ENCODE data around the gene AGRN.
A peak's percentile ranks its signal among the peaks of the same experiment; 100 is the strongest.
"Not testable (repeated sequence)": the region's sequence is repeated elsewhere in the genome, so short reads cannot be mapped to it uniquely, and the experiment has no call there.

AGRN gene

DNA sequence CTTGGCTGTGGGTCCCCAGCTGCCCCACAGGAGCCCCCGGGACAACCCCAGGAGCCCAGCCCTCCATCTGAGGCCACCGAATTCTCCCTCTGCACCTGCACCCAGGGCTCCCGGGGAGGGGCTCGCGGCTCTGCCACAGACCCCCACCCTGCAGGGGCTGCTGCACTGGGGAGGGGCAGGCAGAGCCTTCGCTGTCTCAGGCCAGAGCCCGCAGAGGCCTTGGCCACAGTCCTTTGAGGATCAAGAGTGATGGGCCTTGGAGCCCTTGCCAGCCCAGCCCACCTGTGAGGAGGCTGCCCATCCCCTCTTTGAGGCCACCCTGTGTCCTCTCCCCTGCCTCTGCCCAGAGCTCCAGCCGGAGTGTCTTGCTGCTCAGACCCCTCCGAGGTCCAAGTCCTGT is 44.6 kb upstream of the AGRN start:
- Histone ChIP-seq H3K14ac (ENCODE audit: low read length) (no peak overlapping the region), H3K36me3 (ENCODE audit: control insufficient read depth in 1 of 2, insufficient read depth in 2 of 2, low read length in 2 of 2) (no peaks in the 10 kb centered on the region), H2AK5ac (ENCODE audit: low read length) (no peak overlapping the region), H3K4me1 (ENCODE audit: control insufficient read depth in 1 of 2, insufficient read depth in 2 of 2, low read length in 2 of 2) (peaks cover 7 to 15% of the 10 kb centered on the region in 2 experiments), H2BK5ac (ENCODE audit: low read depth, low read length, poor library complexity) (no peak overlapping the region), H2AFZ (ENCODE audit: insufficient read depth, low read length, poor library complexity) (no peak overlapping the region), H3K4ac (ENCODE audit: low read depth, low read length) (no peak overlapping the region), H3K79me1 (ENCODE audit: low read length) (no peaks in the 10 kb centered on the region), H3K18ac (ENCODE audit: low read length) (no peak overlapping the region), H3K79me2 (ENCODE audit: control insufficient read depth, insufficient read depth, low read length, poor library complexity) (no peaks in the 10 kb centered on the region), H3K27ac (ENCODE audit: low read depth, low read length) (no peak overlapping the region), H3K23ac (ENCODE audit: low read length) (no peak overlapping the region), H3K9ac (ENCODE audit: low read length) (no peak overlapping the region), H4K12ac (ENCODE audit: low read depth, low read length) (no peak overlapping the region), H4K8ac (ENCODE audit: low read depth, low read length) (no peak overlapping the region), H2BK120ac (ENCODE audit: insufficient read depth, low read length, poor library complexity) (no peak overlapping the region), H3K4me3 (ENCODE audit: low read depth, low read length) (no peak overlapping the region), H3K27me3 (ENCODE audit: insufficient read depth, low read length) (peaks cover 2% of the 10 kb centered on the region), H4K91ac (ENCODE audit: low read depth, low read length) (peak overlapping the region; percentile 40), H2BK12ac (ENCODE audit: low read length) (no peak overlapping the region), H3K9me3 (ENCODE audit: insufficient read depth, low read depth, low read length) (no peaks in the 10 kb centered on the region), H3K4me2 (ENCODE audit: low read length) (no peak overlapping the region)
- DNase-seq, result no peak
- WGBS (ENCODE audit: extremely low coverage, insufficient coverage, insufficient read length), result no CpG with 5 or more reads among the region's 9 CpGs

- Histone ChIP-seq H2BK5ac (ENCODE audit: low read depth, low read length, poor library complexity) (no peak overlapping the region), H4K8ac (ENCODE audit: low read depth, low read length) (peak overlapping the region; percentile 43), H3K4ac (ENCODE audit: low read depth, low read length) (no peak overlapping the region), H3K79me1 (ENCODE audit: low read length) (no peaks in the 10 kb centered on the region), H3K23ac (ENCODE audit: low read length) (no peak overlapping the region), H3K9me3 (ENCODE audit: insufficient read depth, low read depth, low read length) (no peaks in the 10 kb centered on the region), H3K4me2 (ENCODE audit: low read length) (peak overlapping the region; percentile 73), H3K4me1 (ENCODE audit: control insufficient read depth in 1 of 2, insufficient read depth in 2 of 2, low read length in 2 of 2) (peaks cover 0 to 14% of the 10 kb centered on the region in 2 experiments), H2BK12ac (ENCODE audit: low read length) (no peak overlapping the region), H3K4me3 (ENCODE audit: low read depth, low read length) (no peak overlapping the region), H2AFZ (ENCODE audit: insufficient read depth, low read length, poor library complexity) (no peak overlapping the region), H3K27ac (ENCODE audit: low read depth, low read length) (peak overlapping the region; percentile 68), H2AK5ac (ENCODE audit: low read length) (no peak overlapping the region), H3K14ac (ENCODE audit: low read length) (no peak overlapping the region), H4K12ac (ENCODE audit: low read depth, low read length) (no peak overlapping the region), H4K91ac (ENCODE audit: low read depth, low read length) (peak overlapping the region; percentile 65), H3K18ac (ENCODE audit: low read length) (no peak overlapping the region), H2BK120ac (ENCODE audit: insufficient read depth, low read length, poor library complexity) (no peak overlapping the region), H3K9ac (ENCODE audit: low read length) (no peak overlapping the region), H3K36me3 (ENCODE audit: control insufficient read depth in 1 of 2, insufficient read depth in 2 of 2, low read length in 2 of 2) (no peaks in the 10 kb centered on the region), H3K79me2 (ENCODE audit: control insufficient read depth, insufficient read depth, low read length, poor library complexity) (no peaks in the 10 kb centered on the region), H3K27me3 (ENCODE audit: insufficient read depth, low read length) (no peaks in the 10 kb centered on the region)
- peak; percentile 77 to 81 for DNase-seq
- WGBS (ENCODE audit: extremely low coverage, insufficient coverage, insufficient read length), result no CpG with 5 or more reads among the region's 40 CpGs
Measured at GRCh38 chr1:975896-976683, 43.8 kb upstream of the AGRN start.

DNA sequence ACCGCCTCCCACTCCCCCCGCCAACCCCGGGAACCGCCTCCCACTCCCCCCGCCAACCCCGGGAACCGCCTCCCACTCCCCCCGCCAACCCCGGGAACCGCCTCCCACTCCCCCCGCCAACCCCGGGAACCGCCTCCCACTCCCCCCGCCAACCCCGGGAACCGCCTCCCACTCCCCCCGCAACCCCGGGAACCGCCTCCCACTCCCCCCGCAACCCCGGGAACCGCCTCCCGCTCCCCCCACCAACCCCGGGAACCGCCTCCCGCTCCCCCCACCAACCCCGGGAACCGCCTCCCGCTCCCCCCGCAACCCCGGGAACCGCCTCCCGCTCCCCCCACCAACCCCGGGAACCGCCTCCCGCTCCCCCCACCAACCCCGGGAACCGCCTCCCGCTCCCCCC is 43.1 kb upstream of the AGRN start:
- not testable (repeated sequence) for H4K91ac ChIP-seq (ENCODE audit: low read depth, low read length); H3K27me3 ChIP-seq (ENCODE audit: insufficient read depth, low read length); H3K79me1 ChIP-seq (ENCODE audit: low read length); H3K79me2 ChIP-seq (ENCODE audit: control insufficient read depth, insufficient read depth, low read length, poor library complexity); H3K9ac ChIP-seq (ENCODE audit: low read length); H2BK5ac ChIP-seq (ENCODE audit: low read depth, low read length, poor library complexity); H3K23ac ChIP-seq (ENCODE audit: low read length); DNase-seq; H2AFZ ChIP-seq (ENCODE audit: insufficient read depth, low read length, poor library complexity); H3K4ac ChIP-seq (ENCODE audit: low read depth, low read length); H3K4me2 ChIP-seq (ENCODE audit: low read length); H3K14ac ChIP-seq (ENCODE audit: low read length); H3K18ac ChIP-seq (ENCODE audit: low read length); H2BK120ac ChIP-seq (ENCODE audit: insufficient read depth, low read length, poor library complexity); H3K9me3 ChIP-seq (ENCODE audit: insufficient read depth, low read depth, low read length); H3K36me3 ChIP-seq (ENCODE audit: control insufficient read depth in 1 of 2, insufficient read depth in 2 of 2, low read length in 2 of 2); H2AK5ac ChIP-seq (ENCODE audit: low read length); H4K8ac ChIP-seq (ENCODE audit: low read depth, low read length); H3K4me3 ChIP-seq (ENCODE audit: low read depth, low read length); H2BK12ac ChIP-seq (ENCODE audit: low read length); H3K27ac ChIP-seq (ENCODE audit: low read depth, low read length); H4K12ac ChIP-seq (ENCODE audit: low read depth, low read length)
- H3K4me1 ChIP-seq (ENCODE audit: control insufficient read depth in 1 of 2, insufficient read depth in 2 of 2, low read length in 2 of 2), result peaks cover 0 to 10% of the 10 kb centered on the region in 2 experiments
- WGBS (ENCODE audit: extremely low coverage, insufficient coverage, insufficient read length), result no CpG with 5 or more reads among the region's 39 CpGs

DNA sequence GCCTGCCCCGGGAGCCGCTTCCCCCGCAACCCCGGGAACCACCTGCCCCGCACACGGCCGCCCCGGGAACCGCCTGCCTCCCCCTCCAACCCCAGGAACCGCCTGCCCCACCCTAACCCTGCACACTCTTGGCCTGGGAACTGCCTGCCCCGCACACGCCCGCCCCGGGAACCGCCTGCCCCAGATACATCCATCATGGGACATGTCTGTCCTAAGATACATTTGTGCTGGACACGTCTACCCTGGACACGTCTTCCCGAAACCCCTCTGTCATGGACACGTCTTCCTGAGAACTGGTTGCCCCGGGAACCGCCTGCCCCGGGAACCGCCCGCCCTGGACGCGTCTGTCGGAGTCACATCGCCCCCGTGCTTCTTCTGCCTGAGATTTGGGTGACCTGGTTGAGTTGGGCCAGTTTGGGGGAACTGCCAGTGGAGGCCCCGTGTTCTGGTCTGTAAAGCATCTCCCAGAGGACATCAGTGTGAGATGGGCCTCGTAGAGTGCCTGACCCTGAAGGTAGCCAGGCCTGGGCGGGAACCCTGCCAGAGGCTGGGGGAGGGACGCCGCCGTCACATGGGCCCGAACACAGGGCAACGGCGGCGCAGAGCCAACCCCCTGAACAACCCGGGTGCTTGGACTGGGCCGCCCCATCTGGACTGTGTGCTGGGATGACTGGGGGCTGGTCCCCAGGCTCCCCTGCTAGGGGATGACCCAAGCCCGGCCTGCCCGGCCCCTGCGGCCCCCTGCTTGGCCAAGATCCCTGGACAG is 41.7 kb upstream of the AGRN start:
- H3K4me1 ChIP-seq (ENCODE audit: control insufficient read depth in 1 of 2, insufficient read depth in 2 of 2, low read length in 2 of 2), result peaks cover 0 to 10% of the 10 kb centered on the region in 2 experiments
- H2AFZ ChIP-seq (ENCODE audit: insufficient read depth, low read length, poor library complexity), result no peak overlapping the region
- H4K91ac ChIP-seq (ENCODE audit: low read depth, low read length), result no peak overlapping the region
- H4K12ac ChIP-seq (ENCODE audit: low read depth, low read length), result no peak overlapping the region
- no peak overlapping the region for H2AK5ac ChIP-seq (ENCODE audit: low read length)
- no peak overlapping the region for H3K4ac ChIP-seq (ENCODE audit: low read depth, low read length)
- H2BK5ac ChIP-seq (ENCODE audit: low read depth, low read length, poor library complexity), result no peak overlapping the region
- no peak overlapping the region for H3K14ac ChIP-seq (ENCODE audit: low read length)
- H3K23ac ChIP-seq (ENCODE audit: low read length), result no peak overlapping the region
- no peak overlapping the region for H4K8ac ChIP-seq (ENCODE audit: low read depth, low read length)
- H3K9me3 ChIP-seq (ENCODE audit: insufficient read depth, low read depth, low read length), result no peaks in the 10 kb centered on the region
- H3K9ac ChIP-seq (ENCODE audit: low read length), result no peak overlapping the region
- no peaks in the 10 kb centered on the region for H3K27me3 ChIP-seq (ENCODE audit: insufficient read depth, low read length)
- no peak overlapping the region for H3K4me3 ChIP-seq (ENCODE audit: low read depth, low read length)
- no peaks in the 10 kb centered on the region for H3K79me1 ChIP-seq (ENCODE audit: low read length)
- DNase-seq, result no peak
- no peak overlapping the region for H2BK12ac ChIP-seq (ENCODE audit: low read length)
- H3K36me3 ChIP-seq (ENCODE audit: control insufficient read depth in 1 of 2, insufficient read depth in 2 of 2, low read length in 2 of 2), result no peaks in the 10 kb centered on the region
- H3K27ac ChIP-seq (ENCODE audit: low read depth, low read length), result no peak overlapping the region
- H2BK120ac ChIP-seq (ENCODE audit: insufficient read depth, low read length, poor library complexity), result no peak overlapping the region
- WGBS (ENCODE audit: extremely low coverage, insufficient coverage, insufficient read length), result no CpG with 5 or more reads among the region's 44 CpGs
- no peak overlapping the region for H3K18ac ChIP-seq (ENCODE audit: low read length)
- no peaks in the 10 kb centered on the region for H3K79me2 ChIP-seq (ENCODE audit: control insufficient read depth, insufficient read depth, low read length, poor library complexity)
- H3K4me2 ChIP-seq (ENCODE audit: low read length), result no peak overlapping the region

Data from trophoblast cell (in vitro differentiated cells and primary cell).